ENCODE results near the gene ST3GAL5.
"Not testable (repeated sequence)": the region's sequence is repeated elsewhere in the genome, so short reads cannot be mapped to it uniquely, and the experiment has no call there.

The ST3GAL5 gene

GRCh38 chr2:85888684-85889626, at the start of gene ST3GAL5:
ST3GAL5 (minus strand) TSS chr2:85888990; CDS start chr2:85888905, 85 bp downstream.
- TF ChIP-seq GATA1 (IDR thresholded peaks at IDR 0.05; ENCODE audit: low read depth, low read length) (no peak), POLR2A (IDR thresholded peaks at IDR 0.05; ENCODE audit: low read length) (no peak)
- peak; percentile 79 to 85 for DNase-seq

GRCh38 chr2:85938456-85938855, 49.7 kb upstream of the ST3GAL5 start:
- DNase-seq, result no peak
- TF ChIP-seq GATA1 (IDR thresholded peaks at IDR 0.05; ENCODE audit: low read depth, low read length), result no peak
- TF ChIP-seq POLR2A (IDR thresholded peaks at IDR 0.05; ENCODE audit: low read length), result no peak

DNA sequence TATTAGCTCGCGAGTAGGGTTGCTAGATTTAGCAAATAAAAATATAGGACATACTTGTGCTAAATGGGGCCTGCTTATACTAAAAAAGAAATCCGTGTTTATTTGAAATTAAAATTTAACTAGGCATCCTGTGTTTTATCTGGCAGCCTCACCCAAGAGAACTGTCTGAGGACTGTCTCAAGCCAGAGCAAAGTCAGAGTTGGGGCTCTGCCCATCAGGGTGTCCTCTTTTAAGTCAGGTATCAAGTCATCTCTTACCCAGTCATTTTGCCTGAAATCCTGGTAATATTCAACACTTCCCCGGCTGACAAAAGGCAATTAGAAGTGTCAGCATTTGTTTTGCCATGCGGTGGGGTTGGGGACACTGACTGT, 48.3 kb upstream of the ST3GAL5 start:
- no peak for DNase-seq

DNA sequence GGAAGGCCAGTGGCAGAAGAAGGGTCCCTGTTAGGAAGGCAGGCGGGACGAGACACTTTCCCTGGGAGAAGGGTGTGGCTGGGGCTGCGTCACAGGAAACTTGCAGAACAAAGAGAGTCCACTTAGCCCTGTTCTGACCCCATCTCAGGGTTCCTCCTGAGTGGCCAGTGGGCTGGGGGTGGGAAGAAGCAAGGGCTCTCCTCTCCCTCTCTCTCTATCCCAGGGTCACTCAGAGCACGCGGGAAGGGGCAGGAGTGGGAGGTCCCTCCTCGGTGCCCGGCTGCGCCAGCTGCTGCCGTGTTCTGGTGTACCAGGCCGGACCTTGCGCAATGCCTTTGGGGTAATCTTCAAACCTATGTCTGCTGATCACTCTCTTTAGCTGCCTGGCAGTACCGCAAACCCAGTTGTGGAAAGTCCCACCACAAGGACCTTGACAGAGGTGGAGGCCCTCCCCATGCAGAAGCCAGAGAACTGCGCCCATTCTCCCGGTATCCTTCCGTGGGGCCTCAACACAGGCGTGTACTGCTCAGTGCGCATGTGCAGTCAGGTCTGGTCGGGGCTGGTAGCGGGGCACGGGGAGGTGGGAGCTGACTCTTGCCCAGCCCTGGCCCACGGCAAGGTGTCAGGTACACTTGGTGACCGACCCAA, 47.8 kb upstream of the ST3GAL5 start:
- no peak for TF ChIP-seq GATA1 (IDR thresholded peaks at IDR 0.05; ENCODE audit: low read depth, low read length)
- no peak for DNase-seq

More for the DNA sequence above, 48.3 kb upstream of the ST3GAL5 start:
- TF ChIP-seq GATA1 (IDR thresholded peaks at IDR 0.05; ENCODE audit: low read depth, low read length) (no peak), POLR2A (IDR thresholded peaks at IDR 0.05; ENCODE audit: low read length) (no peak)

- TF ChIP-seq GATA1 (IDR thresholded peaks at IDR 0.05; ENCODE audit: low read depth, low read length), result no peak
- no peak for TF ChIP-seq POLR2A (IDR thresholded peaks at IDR 0.05; ENCODE audit: low read length)
- no peak for DNase-seq
These were observed 47.0 kb upstream of the ST3GAL5 start for GRCh38 chr2:85935746-85936208.

DNA sequence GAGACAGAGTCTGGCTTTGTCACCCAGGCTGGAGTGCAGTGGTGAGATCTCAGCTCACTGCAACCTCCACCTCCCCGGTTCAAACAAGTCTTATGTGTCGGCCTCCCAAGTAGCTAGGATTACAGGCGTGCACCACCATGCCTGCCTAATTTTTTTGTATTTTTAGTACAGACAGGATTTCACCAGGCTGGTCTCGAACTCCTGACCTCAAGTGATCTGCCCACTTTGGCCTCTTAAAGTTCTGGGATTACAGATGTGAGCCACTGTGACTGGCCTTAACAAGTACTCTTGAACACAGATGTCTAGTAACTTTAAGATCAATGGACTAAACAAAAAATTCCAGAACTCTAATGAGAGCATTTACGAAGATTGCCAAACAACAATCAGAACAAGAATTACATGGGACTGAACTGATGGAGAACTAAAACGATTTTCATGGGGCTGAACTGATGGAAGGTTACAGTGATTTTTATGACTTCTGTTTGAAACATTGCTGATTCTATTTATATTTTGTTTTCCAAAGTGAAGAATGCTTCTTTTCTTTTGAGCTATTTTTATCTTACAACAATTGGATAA, 46.5 kb upstream of the ST3GAL5 start:
- no peak for DNase-seq
- TF ChIP-seq POLR2A (IDR thresholded peaks at IDR 0.05; ENCODE audit: low read length) (no peak), GATA1 (IDR thresholded peaks at IDR 0.05; ENCODE audit: low read depth, low read length) (no peak)

DNA sequence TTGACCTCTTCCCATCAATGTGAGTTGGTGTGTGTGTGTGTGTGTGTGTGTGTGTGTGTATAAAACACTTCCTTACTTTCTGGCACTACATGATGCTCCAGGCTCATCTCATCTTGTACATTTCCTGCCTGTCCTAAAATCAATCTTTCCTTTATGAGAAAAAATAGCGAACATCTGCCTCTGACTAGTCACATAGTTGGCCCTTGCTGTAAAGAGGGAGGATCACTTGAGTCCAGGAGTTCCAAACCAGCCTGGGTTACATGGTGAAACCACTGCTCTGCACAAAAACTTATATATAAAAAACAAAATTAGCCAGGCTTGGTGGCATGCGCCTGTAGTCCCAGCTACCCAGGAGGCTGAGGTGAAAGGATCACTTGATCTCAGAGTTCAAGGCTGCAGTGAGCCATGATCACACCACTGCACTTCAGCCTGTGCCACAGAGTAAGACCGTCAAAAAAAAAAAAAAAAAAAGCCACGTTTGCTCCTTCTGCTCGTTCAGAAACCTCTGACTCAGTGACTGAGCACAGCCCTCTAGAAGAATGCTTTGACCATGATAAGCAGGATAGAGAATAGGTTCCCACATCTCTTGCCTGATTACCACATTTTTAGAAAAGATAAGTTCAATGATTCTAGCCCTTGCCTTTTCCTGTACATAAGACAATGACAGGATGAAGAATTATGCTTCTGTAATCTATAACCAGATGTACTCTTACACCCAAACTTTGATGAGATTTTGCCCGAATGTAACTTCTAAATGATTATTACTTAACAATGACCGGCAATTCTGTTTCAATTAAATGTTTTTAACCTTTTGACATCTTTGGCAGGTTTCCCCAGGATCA, 45.2 kb upstream of the ST3GAL5 start:
- TF ChIP-seq POLR2A (IDR thresholded peaks at IDR 0.05; ENCODE audit: low read length) (no peak), GATA1 (IDR thresholded peaks at IDR 0.05; ENCODE audit: low read depth, low read length) (no peak)
- DNase-seq, result peak; percentile 57 to 87

DNA sequence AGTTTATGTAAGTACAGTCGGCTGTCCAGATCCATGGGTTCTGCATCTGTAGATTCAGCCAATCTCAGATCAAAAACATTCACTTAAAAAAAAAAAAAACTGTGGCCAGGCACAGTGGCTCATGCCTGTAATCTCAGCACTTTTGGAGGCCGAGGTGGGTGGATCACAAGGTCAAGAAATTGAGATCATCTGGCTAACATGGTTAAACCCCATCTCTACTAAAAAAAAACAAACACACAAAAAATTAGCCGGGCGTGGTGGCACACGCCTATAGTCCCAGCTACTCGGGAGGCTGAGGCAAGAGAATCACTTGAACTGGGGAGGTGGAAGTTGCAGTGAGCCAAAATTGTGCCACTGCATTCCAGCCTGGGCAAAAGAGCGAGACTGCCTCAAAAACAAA, 42.4 kb upstream of the ST3GAL5 start:
- DNase-seq, result not testable (repeated sequence)

- DNase-seq, result no peak
- no peak for TF ChIP-seq POLR2A (IDR thresholded peaks at IDR 0.05; ENCODE audit: low read length)
- TF ChIP-seq GATA1 (IDR thresholded peaks at IDR 0.05; ENCODE audit: low read depth, low read length), result no peak
These were observed 41.6 kb upstream of the ST3GAL5 start for GRCh38 chr2:85930129-85931124.

- TF ChIP-seq POLR2A (IDR thresholded peaks at IDR 0.05; ENCODE audit: low read length) (no peak), GATA1 (IDR thresholded peaks at IDR 0.05; ENCODE audit: low read depth, low read length) (no peak)
- DNase-seq, result no peak
These were observed 40.6 kb upstream of the ST3GAL5 start for GRCh38 chr2:85929096-85930050.

- TF ChIP-seq GATA1 (IDR thresholded peaks at IDR 0.05; ENCODE audit: low read depth, low read length) (no peak), POLR2A (IDR thresholded peaks at IDR 0.05; ENCODE audit: low read length) (no peak)
- DNase-seq, result no peak
These were observed 38.3 kb upstream of the ST3GAL5 start for GRCh38 chr2:85926931-85927661.

Data from erythroblast (primary cell).